Heart left ventricle (tissue), 13 donors: ENCODE measurements around the gene SCAMP5.

Experiments
- POLR2A ChIP-seq, 2 donors: fragments of 450-650 bp; IDR thresholded peaks; one replicate each; pipeline ENCODE4 v1.6.1; 2017; ENCODE audit warnings: antibody characterized with exemption in 2 of 2, mild to moderate bottlenecking in 2 of 2, moderate library complexity in 2 of 2
- TF ChIP-seq, protein P1 (sequence below), 12 donors: fragments of 200-600 bp; sonication (generic) in 4 of 12; IDR thresholded peaks; one replicate each; pipeline versions ENCODE4 v1.5.0 to v1.8.0; 2018 to 2022; ENCODE audit warnings: antibody characterized with exemption in 12 of 12, mild to moderate bottlenecking in 5 of 12
- donor health status: ischemic (EF 13 %, LVEDD 7.1; RV severe dilation, severe dysfunction).
- donor health status: DM: no; HTN: yes; CAD: no.
- donor health status: DM: no; HTN: no; CAD: no.
- donor health status: ischemic (EF 25% LVEDD 6.9; RV normal size, moderate dysfunction).
- donor health status: ischemic (EF 25% LVEDD 5.7; RV mildly dilated, moderate dysfunction).
- donor health status: ischemic (EF 35%, LVEDD 5.7; RV mildly dilated, moderate dysfunction).
- donor health status: nonischemic (EF 11% LVEDD 7.7; RV severe dilation, severe dysfunction).
- donor health status: DM: yes; HTN: yes; CAD: no.
- donor health status: PGD.
- donor health status: ischemic (EF 29% LVEDD 5.4; RV normal size, mild dysfunction).
- donor health status: nonischemic (EF 23%, LVEDD 6.1; RV moderate dilation, normal function).

DNA sequence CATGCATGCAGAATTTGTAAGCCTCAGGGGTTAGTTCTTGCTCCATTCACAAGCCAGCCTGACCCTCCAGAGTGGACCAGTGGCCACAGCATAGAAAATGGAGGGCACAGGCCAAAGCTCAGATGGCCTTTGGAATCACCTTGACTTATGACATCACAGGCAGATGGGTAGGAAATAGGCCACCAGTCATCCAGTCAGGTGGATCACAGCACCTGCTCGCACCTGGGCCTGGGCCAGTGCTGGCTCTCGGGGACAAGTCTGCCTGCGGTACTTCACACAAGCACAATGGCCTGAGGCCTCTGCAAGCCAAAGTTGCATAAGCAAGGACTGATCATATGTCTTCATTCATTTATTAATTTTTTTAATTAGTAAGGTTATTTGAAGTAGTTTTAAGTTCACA, 67.3 kb downstream of the SCAMP5 start:
- no peak for TF ChIP-seq POLR2A (IDR thresholded peaks at IDR 0.05)
- TF ChIP-seq, protein P1, sequence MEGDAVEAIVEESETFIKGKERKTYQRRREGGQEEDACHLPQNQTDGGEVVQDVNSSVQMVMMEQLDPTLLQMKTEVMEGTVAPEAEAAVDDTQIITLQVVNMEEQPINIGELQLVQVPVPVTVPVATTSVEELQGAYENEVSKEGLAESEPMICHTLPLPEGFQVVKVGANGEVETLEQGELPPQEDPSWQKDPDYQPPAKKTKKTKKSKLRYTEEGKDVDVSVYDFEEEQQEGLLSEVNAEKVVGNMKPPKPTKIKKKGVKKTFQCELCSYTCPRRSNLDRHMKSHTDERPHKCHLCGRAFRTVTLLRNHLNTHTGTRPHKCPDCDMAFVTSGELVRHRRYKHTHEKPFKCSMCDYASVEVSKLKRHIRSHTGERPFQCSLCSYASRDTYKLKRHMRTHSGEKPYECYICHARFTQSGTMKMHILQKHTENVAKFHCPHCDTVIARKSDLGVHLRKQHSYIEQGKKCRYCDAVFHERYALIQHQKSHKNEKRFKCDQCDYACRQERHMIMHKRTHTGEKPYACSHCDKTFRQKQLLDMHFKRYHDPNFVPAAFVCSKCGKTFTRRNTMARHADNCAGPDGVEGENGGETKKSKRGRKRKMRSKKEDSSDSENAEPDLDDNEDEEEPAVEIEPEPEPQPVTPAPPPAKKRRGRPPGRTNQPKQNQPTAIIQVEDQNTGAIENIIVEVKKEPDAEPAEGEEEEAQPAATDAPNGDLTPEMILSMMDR (IDR thresholded peaks at IDR 0.05), result no peak
